EL (cell line): Measurements from ENCODE around the gene MYL12B.

Experiments used
- DNase-seq: peaks from one replicate; pipeline ENCODE4 v3.0.0-alpha.2; 2016

The MYL12B gene

GRCh38 chr18:3236470-3236869, 25.5 kb upstream of the MYL12B start:
- DNase-seq = no peak

GRCh38 chr18:3238742-3239141, 23.2 kb upstream of the MYL12B start:
- no peak for DNase-seq

- no peak for DNase-seq
Measured at GRCh38 chr18:3245185-3245564, 16.8 kb upstream of the MYL12B start.

- peak; percentile 88 for DNase-seq
Measured at GRCh38 chr18:3245853-3246634, 15.9 kb upstream of the MYL12B start.

GRCh38 chr18:3246635-3247239, 15.2 kb upstream of the MYL12B start:
- no peak for DNase-seq

GRCh38 chr18:3247240-3248061, 14.5 kb upstream of the MYL12B start, which contains the start of gene MYL12A:
TSS of gene MYL12A (plus strand) at chr18:3247801. CDS start at chr18:3253248, 5,447 bp downstream.
- DNase-seq = peak; percentile 98

GRCh38 chr18:3248062-3248657, 13.8 kb upstream of the MYL12B start:
- DNase-seq = no peak

GRCh38 chr18:3248658-3249359, 13.1 kb upstream of the MYL12B start:
- peak; percentile 64 for DNase-seq

GRCh38 chr18:3250237-3251107, 11.5 kb upstream of the MYL12B start:
- peak; percentile 87 for DNase-seq

- DNase-seq = peak; percentile 21
Measured at GRCh38 chr18:3251249-3251962, 10.5 kb upstream of the MYL12B start.

GRCh38 chr18:3251963-3252277, 10.0 kb upstream of the MYL12B start:
- peak; percentile 60 for DNase-seq

- DNase-seq = no peak
Measured at GRCh38 chr18:3252843-3253242, 9.1 kb upstream of the MYL12B start.

GRCh38 chr18:3254725-3255124, 7.2 kb upstream of the MYL12B start:
- DNase-seq = peak; percentile 21

- DNase-seq = no peak
Measured at GRCh38 chr18:3255611-3256165, 6.2 kb upstream of the MYL12B start.

GRCh38 chr18:3256693-3257626, 5.0 kb upstream of the MYL12B start:
- DNase-seq = peak; percentile 82

GRCh38 chr18:3257627-3258120, 4.3 kb upstream of the MYL12B start:
- no peak for DNase-seq

- DNase-seq = no peak
Measured at GRCh38 chr18:3260995-3261372, 949 bp upstream of the MYL12B start.

- DNase-seq = peak; percentile 39
Measured at GRCh38 chr18:3262234-3263131, 550 bp downstream of the MYL12B start.
